DND-41 (cell line): Measurements from ENCODE around the gene IGFLR1.
A peak's percentile ranks its signal among the peaks of the same experiment; 100 is the strongest.

ENCODE experiments used
- ATAC-seq: fragments of 200-7000 bp; cut with Tn5 transposase; 3 replicates; pipeline ENCODE4 v1.9.1; 2021; ENCODE audit warnings: low read depth; ENCODE audit not compliant: insufficient read depth
- DNase-seq: peaks from one replicate; pipeline ENCODE4 v3.0.0-alpha.2; 2020
- H2AFZ ChIP-seq: 2 replicates; pipeline ENCODE4 v1.6.0; 2012; ENCODE audit warnings: low read depth, low read length
- H3K27ac ChIP-seq: 2 replicates; pipeline ENCODE4 v1.5.1; 2012; ENCODE audit warnings: low read length, inconsistent platforms
- H3K27me3 ChIP-seq: fragments of 200-600 bp; sonication (generic); 2 replicates; pipeline ENCODE4 v1.6.0; 2012; ENCODE audit warnings: low read length, mild to moderate bottlenecking, inconsistent platforms; ENCODE audit not compliant: insufficient read depth, poor library complexity
- H3K36me3 ChIP-seq: 2 replicates; pipeline ENCODE4 v1.5.1; 2012; ENCODE audit warnings: low read length, inconsistent platforms; ENCODE audit not compliant: insufficient read depth
- H3K4me1 ChIP-seq: 2 replicates; pipeline ENCODE4 v1.5.1; 2012; ENCODE audit warnings: mild to moderate bottlenecking, low read length; ENCODE audit not compliant: insufficient read depth
- H3K4me2 ChIP-seq: 2 replicates; pipeline ENCODE4 v1.6.0; 2012; ENCODE audit warnings: mild to moderate bottlenecking, moderate library complexity, low read length, inconsistent platforms; ENCODE audit not compliant: insufficient read depth
- H3K4me3 ChIP-seq, 2 experiments: fragments of 200-600 bp in 1 of 2; shearing (Covaris generic) in 1 of 2; 2 replicates each; pipeline ENCODE4 v1.5.1; 2012 to 2016; ENCODE audit warnings: inconsistent platforms in 2 of 2, low read length in 2 of 2, mild to moderate bottlenecking in 2 of 2, low read depth in 1 of 2, moderate library complexity in 1 of 2
- H3K79me2 ChIP-seq: 2 replicates; pipeline ENCODE4 v1.6.0; 2012; ENCODE audit warnings: low read length, inconsistent platforms; ENCODE audit not compliant: insufficient read depth
- H3K9ac ChIP-seq: 2 replicates; pipeline ENCODE4 v1.6.0; 2012; ENCODE audit warnings: low read depth, mild to moderate bottlenecking, inconsistent platforms, low read length, moderate library complexity
- H3K9me3 ChIP-seq: 2 replicates; pipeline ENCODE4 v1.5.1; 2012; ENCODE audit warnings: low read length, moderate library complexity, mild to moderate bottlenecking, inconsistent platforms; ENCODE audit not compliant: insufficient read depth, severe bottlenecking
- H4K20me1 ChIP-seq: 2 replicates; pipeline ENCODE4 v1.6.0; 2012; ENCODE audit warnings: low read length; ENCODE audit not compliant: insufficient read depth
- EZH2 ChIP-seq: IDR thresholded peaks from 3 replicates; pipeline ENCODE4 v1.6.1; 2012; ENCODE audit warnings: borderline replicate concordance, low read depth, mild to moderate bottlenecking, moderate library complexity, low read length, inconsistent platforms; ENCODE audit not compliant: severe bottlenecking
- TF ChIP-seq, protein P1 (sequence below): IDR thresholded peaks from 2 replicates; pipeline ENCODE4 v1.5.1; 2012; ENCODE audit warnings: borderline replicate concordance, low read length, moderate library complexity, mild to moderate bottlenecking; ENCODE audit not compliant: poor library complexity, severe bottlenecking; ENCODE audit errors: extremely low read depth

IGFLR1 gene

DNA sequence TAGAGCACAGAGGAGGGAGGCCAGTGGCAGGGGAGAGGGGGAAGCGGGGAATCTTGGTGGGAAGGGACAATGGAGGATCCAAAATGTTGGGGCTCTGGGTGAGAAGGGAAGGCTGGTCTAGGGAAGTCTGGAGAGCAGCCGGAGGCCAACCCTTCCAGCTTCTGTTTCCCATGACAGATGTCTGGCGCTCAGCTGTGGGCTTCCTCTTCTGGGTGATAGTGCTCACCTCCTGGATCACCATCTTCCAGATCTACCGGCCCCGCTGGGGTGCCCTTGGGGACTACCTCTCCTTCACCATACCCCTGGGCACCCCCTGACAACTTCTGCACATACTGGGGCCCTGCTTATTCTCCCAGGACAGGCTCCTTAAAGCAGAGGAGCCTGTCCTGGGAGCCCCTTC, 4.3 kb upstream of the IGFLR1 start:
- H3K36me3 ChIP-seq, result peaks cover 11% of the 10 kb centered on the region
- DNase-seq (no peak), ATAC-seq (no peak)
- H4K20me1 ChIP-seq, result 0 out of 2 replicates have a peak, but pooled peaks cover 3% of the 10 kb centered on the region
- peaks cover 66% of the 10 kb centered on the region for H3K4me1 ChIP-seq
- peaks cover 43% of the 10 kb centered on the region for H3K79me2 ChIP-seq
- no peak overlapping the region for H2AFZ ChIP-seq
- peak overlapping the region; percentile 77; the same call in 1 of the 2 replicates for H3K27ac ChIP-seq
- H3K4me3 ChIP-seq, result peak overlapping the region; percentile 64 to 65; a peak in 3 of 4 replicates
- H3K9me3 ChIP-seq, result no peaks in the 10 kb centered on the region
- TF ChIP-seq, protein P1, sequence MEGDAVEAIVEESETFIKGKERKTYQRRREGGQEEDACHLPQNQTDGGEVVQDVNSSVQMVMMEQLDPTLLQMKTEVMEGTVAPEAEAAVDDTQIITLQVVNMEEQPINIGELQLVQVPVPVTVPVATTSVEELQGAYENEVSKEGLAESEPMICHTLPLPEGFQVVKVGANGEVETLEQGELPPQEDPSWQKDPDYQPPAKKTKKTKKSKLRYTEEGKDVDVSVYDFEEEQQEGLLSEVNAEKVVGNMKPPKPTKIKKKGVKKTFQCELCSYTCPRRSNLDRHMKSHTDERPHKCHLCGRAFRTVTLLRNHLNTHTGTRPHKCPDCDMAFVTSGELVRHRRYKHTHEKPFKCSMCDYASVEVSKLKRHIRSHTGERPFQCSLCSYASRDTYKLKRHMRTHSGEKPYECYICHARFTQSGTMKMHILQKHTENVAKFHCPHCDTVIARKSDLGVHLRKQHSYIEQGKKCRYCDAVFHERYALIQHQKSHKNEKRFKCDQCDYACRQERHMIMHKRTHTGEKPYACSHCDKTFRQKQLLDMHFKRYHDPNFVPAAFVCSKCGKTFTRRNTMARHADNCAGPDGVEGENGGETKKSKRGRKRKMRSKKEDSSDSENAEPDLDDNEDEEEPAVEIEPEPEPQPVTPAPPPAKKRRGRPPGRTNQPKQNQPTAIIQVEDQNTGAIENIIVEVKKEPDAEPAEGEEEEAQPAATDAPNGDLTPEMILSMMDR, result no peak
- no peak for TF ChIP-seq EZH2
- H3K27me3 ChIP-seq, result no peaks in the 10 kb centered on the region
- H3K4me2 ChIP-seq, result peak overlapping the region; percentile 68
- H3K9ac ChIP-seq, result peak overlapping the region; percentile 94

DNA sequence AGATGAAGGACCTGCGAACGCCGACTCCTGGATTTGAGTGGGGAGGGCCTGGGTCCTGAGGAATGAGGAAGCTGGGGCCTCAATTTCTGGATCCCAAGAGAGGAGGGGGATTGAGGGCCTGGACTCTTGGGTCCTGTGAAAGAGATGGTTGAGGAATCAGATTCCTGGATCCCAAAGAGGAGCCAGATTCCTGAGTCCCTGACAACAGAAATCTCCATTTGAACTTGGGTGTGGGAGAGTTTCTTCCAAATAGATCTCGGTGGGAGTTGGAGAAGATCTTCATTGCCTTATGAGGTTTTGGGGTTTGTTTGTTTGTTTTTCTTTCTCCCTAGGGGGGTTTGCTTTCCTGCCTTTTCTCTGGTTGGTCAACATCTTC, 3.8 kb upstream of the IGFLR1 start:
- Histone ChIP-seq H2AFZ (no peak overlapping the region), H3K27me3 (no peaks in the 10 kb centered on the region), H3K4me3 (peak overlapping the region; percentile 64 to 65), H3K4me2 (peak overlapping the region; percentile 68), H3K79me2 (peaks cover 43% of the 10 kb centered on the region), H3K36me3 (peaks cover 11% of the 10 kb centered on the region), H4K20me1 (0 out of 2 replicates have a peak, but pooled peaks cover 3% of the 10 kb centered on the region), H3K27ac (peak overlapping the region; percentile 77), H3K4me1 (peaks cover 71% of the 10 kb centered on the region), H3K9ac (peak overlapping the region; percentile 94), H3K9me3 (no peaks in the 10 kb centered on the region)
- ATAC-seq (no peak), DNase-seq (no peak)
- TF ChIP-seq, protein P1, result no peak
- no peak for TF ChIP-seq EZH2

DNA sequence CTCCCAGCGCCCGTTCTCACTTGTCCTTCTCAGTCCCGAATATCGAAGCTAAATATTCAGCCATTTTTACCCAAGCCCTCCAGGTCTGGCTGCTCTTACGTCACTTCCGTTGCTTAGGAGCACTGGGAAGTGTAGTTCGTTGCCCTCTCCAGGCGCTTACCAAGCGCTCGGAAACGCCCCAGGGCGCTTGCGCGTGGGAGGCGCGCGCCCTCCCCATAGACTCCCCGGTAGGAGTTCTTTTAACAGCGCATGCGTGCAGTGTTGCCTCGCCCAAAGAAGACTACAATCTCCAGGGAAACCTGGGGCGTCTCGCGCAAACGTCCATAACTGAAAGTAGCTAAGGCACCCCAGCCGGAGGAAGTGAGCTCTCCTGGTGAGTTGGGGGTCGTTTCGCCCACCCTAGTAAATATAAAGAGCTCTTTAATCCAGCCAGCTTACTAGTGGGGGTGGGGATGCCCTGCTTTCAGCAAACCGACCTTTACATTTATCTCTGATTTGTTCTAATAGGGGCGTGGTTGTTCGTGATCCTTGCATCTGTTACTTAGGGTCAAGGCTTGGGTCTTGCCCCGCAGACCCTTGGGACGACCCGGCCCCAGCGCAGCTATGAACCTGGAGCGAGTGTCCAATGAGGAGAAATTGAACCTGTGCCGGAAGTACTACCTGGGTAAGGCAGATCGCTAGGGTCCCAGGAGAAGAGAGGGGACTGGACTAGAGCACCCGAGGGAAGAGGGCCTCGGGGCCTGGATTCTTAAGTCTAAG, 3.3 kb upstream of the IGFLR1 start, which contains the start of the genes PSENEN and U2AF1L4:
Gene PSENEN, plus strand, starts transcription at position 324 of the 759 bp plus-strand sequence. Its CDS starts 280 bp downstream, at position 604.
Gene U2AF1L4, minus strand, starts transcription at position 91 of the 759 bp plus-strand sequence. Its CDS starts 27 bp downstream, at position 64.
- DNase-seq (peak; percentile 99), ATAC-seq (peak; percentile 55)
- Histone ChIP-seq H3K9me3 (no peaks in the 10 kb centered on the region), H3K79me2 (peaks cover 43% of the 10 kb centered on the region), H3K4me1 (peaks cover 76% of the 10 kb centered on the region), H3K4me2 (peak within 1 kb of the TSS; percentile 99), H3K36me3 (peaks cover 11% of the 10 kb centered on the region), H3K27me3 (no peaks in the 10 kb centered on the region), H3K27ac (peak within 1 kb of the TSS; percentile 97), H4K20me1 (0 out of 2 replicates have a peak, but pooled peaks cover 3% of the 10 kb centered on the region), H3K9ac (peak within 1 kb of the TSS; percentile 94), H3K4me3 (peak within 1 kb of the TSS; percentile 64 to 86), H2AFZ (peak within 1 kb of the TSS; percentile 85)
- no peak for TF ChIP-seq EZH2
